GM12872 (cell line): Measurements from ENCODE around the gene DUOXA2.

Experiments used
- CTCF ChIP-seq: IDR thresholded peaks from 3 replicates; pipeline ENCODE4 v1.5.1; 2011; ENCODE audit warnings: low read depth, mild to moderate bottlenecking, low read length, moderate library complexity; ENCODE audit not compliant: insufficient read depth

Gene DUOXA2

GRCh38 chr15:45151998-45152828 lies 38.1 kb downstream of the DUOXA2 start:
- no peak for TF ChIP-seq CTCF

GRCh38 chr15:45155739-45156138 lies 41.6 kb downstream of the DUOXA2 start:
- TF ChIP-seq CTCF = no peak

- no peak for TF ChIP-seq CTCF
These were observed 42.8 kb downstream of the DUOXA2 start for GRCh38 chr15:45156744-45157455.

- no peak for TF ChIP-seq CTCF
These were observed 43.8 kb downstream of the DUOXA2 start for GRCh38 chr15:45157974-45158373.

GRCh38 chr15:45161666-45162065 lies 47.5 kb downstream of the DUOXA2 start:
- TF ChIP-seq CTCF = no peak

- TF ChIP-seq CTCF = peak; percentile 96
These were observed 48.8 kb downstream of the DUOXA2 start for GRCh38 chr15:45162771-45163507.

GRCh38 chr15:45163508-45163856 lies 49.4 kb downstream of the DUOXA2 start:
- TF ChIP-seq CTCF = no peak
